ENCODE results near the gene RNASEH1.

Gene RNASEH1

DNA sequence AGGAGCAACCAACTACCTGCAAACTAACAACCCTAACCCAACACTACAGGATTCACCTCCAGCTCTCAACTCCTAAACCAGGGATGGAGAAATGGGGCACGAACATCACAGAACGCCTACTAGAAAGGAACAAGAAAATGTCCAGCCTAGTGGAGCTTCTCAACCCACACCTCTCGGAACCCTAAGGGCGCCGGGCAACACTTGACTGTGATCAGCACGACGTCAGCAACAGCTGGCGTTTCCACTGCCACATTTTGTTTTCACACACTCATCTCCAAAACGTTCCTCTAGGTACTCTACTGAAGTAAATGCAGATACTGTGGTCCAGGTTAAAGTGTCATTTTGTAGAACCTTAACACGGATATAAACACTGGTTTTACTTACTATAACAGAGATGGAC lies 4.2 kb downstream of the RNASEH1 start:
- no peak for DNase-seq (ENCODE audit: low spot score)

DNA sequence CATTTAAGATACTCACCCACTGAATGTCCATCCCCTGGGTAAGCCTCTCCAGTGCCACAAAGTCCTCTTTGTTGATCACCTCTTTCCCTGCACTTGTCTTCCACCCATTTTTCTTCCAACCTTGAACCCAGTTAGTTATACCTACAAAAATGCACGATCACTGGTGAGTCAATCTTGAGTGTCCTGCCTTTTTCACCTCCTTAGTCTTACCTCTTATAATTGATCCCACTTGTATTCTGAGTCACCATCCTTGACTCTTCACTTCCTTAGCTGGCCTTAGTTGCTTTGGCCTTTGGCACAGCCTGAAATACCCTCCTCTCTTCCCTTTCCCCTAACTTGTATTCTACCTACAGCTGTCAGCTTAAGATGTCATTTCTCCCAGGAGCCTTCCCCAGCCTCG lies 10.2 kb downstream of the RNASEH1 start:
- DNase-seq (ENCODE audit: low spot score): no peak

DNA sequence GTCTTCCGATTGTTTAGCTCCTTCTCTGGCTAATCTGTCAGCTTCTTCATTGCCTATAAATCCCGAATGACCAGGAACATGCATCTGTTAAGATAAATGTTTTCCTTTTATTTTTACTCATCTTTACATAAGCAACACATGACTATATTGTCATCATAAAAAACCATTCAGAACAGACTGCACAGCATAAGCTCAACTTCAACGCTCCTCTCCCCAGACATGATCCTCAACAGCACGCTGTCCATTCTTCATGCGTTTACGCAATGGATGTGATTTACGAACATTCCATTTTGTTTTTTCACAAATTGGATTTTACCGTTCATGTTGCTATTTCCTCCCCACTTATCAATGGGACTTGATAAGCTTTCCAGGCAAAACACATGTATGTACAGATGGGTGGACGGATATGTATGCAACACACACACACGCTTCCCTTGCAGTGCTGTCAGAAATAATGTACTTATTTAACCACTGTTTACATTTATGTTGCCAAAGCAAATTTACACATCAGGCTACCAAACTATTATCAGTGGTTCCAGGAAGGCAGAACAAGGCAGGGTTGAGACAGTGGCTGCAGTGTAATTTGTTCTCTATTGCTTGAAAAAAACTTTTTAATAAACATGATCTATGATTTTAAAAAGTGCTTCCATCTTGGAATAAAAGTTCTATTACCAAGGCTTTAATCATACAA lies 12.2 kb downstream of the RNASEH1 start:
- DNase-seq (ENCODE audit: low spot score): no peak

DNA sequence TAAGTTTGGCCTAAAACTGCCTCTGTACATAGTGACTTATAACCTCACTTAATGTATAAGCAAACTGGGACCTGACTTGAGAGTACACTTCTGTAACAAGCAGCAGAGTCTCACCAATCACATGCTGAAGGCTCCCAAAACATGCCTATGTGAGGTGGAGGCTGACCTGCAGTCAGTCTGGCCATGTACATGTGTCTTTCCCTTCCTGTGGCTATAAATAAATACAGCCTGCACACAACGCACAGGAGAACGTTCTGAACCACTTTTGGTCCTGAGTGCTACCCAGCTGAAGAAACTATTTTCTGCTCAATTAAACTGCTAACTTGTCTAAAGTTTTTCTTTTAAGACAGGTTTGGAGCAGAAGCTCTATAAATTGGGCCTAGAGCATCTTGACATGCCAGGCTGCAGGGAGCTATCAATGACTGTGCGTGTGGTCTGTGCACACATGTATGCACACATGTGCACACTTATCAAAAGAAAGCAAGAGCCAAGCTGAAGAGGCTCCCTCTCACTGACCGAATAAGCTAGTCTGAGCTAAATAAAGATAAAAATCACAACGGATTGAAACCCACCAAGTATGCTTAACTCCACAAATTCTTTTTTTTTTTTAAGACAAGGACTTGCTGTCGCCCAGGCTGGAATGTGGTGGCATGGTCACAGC lies 15.0 kb downstream of the RNASEH1 start:
- no peak for DNase-seq (ENCODE audit: low spot score)

DNA sequence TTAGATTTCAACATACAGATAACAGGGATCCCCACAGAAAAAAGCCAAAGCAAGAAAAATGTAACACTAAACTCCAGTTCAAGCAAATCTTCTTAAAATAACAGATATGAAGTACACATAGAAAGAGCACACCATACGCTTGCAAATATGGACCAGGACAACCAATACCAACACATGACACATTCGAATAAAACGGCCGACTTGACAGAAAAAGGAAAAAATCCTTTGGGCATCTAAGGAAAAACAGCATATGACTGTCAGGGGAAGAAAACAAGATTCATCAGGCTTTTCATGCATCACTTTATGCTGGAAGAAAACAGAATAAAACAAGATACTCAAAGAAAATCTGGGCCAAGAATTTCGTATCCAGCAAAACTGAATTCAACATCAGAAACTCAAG lies 16.0 kb downstream of the RNASEH1 start:
- DNase-seq (ENCODE audit: low spot score): no peak

DNA sequence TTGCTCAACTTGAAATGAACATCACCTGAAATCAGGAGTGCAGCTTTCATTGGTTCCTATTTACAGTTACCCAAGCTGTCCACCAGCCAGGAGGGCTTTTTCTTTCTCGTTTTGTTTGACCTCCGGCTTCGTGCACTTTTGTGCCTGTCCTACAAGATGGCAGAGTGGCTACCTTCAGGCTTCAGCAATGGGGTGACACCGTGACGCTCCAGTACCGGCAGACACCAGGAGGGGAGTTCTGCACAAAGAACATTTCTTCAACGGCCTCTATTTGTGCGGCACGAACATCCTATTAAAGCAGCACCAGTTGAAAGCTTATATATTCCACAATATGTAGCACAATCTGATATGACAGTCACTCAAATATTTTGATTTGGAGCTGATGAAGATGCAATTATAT lies 18.3 kb downstream of the RNASEH1 start:
- DNase-seq (ENCODE audit: low spot score): no peak

DNA sequence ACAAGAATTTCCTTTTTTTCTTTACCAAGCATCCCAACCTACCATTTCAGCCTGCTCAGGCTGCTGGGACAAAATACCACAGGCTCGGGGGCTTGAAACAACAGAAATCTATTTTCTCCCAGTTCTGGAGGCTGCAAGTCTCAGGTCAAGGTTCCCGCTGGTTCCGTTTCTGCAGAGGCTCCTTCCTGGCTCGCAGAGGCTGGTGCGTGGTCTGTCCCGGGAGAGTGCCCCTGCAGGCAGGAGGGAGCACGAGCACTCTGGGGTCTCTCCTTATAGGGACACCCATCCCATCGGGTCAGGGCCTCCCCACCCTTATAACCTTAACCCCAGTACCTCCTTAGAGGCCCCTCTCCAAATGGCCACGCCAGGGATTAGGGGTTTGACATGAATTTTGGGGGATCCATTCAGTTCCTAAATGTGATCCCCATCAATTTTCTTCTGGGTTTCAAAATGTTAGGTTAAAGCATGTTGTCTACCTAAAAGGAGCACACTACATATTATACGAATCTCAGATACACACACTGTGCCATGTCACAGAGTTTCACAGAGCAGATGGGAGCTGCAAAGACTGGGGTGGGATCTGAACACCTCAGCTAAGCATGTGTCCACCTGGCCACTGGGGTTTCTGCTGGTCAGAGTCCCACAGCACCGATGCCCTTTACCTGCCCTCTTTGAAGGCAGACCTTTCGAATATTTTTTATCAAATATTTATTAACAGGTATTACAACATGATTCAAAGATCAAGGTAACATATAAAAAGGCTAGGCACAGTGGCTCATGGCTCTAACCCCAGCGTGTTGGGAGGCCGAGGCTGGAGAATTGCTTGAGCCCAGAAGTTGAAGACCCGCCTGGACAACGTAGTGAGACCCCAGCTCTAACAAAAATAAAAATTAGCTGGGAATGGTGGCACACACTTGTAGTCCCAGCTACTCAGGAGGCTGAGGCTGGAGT lies 21.2 kb downstream of the RNASEH1 start:
- DNase-seq (ENCODE audit: low spot score): peak; percentile 78

DNA sequence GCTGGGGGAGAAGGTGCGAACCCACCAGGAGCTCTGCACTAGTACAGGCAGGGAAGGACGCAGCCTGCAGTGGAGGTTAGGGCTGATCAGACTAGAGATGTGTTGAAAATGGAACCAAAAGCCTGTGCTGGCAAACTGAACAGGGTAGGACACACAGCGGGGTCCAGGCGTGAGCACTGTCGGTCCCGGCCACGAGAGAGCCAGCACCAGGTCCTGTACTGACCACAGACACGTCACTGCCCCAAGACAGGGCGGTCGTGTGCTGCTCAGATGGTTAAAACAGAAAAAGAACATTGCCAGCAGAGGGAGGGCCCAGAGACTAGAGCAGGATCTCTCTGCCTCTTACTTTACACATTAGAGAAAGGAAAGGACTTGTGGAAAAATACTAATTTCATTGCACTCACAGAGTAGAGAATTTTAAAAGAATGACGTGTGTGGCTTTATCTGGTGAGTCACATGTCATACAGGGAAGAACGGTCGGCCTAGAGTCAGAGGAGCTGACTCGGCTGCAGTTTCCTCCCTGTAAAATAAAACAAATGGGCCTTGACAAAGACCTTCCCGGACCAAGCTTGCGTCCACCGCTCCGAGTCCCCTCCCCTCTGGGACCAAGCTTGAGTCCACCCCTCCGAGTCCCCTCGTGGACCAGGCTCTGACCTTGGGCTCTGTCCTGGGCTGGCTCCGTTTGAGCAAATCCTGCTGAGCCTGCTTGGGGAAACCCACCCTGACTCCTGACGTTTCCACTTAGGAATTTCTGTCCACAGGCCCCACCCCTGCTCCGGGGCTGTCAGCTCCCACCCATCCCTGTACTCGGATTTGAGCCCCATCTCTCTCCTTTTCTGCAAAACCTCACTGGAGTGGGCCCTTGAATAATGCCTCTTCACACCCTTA lies 22.1 kb downstream of the RNASEH1 start:
- no peak for DNase-seq (ENCODE audit: low spot score)

DNA sequence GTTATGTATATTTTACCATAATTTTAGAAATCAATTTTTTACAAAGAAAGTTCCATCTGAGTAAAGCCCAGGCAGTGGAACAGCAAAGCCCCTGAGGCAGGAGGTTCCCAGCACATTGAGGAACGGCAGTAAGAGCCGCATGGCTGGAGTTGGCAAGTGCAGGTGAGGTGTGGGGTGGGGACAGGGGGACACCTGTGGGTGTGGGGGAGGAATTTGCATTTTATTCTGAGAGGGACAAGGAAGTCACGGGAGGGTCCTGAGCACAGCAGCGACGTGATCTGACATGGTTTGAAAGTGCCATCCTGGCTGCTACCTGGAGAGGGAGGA lies 22.7 kb downstream of the RNASEH1 start:
- no peak for DNase-seq (ENCODE audit: low spot score)

DNA sequence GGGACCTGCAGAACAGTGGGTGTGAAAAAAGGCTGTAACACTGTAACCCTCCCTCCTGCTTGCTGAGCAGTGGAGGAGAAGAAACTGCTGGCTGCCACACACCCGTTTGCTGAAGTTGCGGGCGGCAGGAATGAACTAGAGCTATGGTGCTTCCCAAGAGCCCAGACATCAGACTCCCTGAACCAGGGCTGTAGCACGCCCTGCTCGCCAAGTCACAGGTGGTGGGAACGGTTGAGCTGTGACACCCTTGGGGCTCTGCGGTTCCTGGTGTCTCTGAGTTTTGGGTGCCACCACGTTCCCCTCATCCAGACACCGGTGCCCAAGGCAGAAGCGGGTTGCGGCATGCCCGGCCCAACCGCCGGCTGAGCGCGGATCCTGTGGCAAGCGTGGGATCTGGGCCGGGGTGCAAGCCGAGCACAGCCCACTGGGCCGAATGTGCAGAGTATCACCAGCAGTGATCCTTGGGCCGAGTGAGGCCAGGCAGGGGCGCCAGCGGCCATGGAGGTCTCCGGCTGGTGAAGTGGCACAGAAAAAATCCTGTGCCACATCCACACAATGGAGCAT lies 23.8 kb downstream of the RNASEH1 start:
- no peak for DNase-seq (ENCODE audit: low spot score)

DNA sequence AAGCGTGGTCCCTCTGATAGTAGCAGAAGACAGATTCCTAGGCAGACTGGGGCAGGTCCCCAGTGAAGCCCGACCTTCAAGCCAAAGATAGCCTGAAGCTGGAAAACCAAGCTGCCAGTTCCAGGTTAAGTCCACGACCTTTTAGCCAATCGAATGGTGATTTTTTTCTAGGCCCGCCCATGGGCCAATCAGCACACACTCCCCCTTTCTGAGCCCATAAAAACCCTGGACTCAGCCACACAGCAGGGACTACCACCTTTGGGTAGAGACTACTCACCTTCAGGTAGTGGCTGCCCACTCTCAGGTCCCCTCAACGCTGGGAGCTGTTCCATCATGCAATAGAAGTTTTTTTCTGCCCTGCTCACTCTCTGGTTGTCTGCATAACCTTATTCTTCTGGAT lies 24.3 kb downstream of the RNASEH1 start:
- no peak for DNase-seq (ENCODE audit: low spot score)

DNA sequence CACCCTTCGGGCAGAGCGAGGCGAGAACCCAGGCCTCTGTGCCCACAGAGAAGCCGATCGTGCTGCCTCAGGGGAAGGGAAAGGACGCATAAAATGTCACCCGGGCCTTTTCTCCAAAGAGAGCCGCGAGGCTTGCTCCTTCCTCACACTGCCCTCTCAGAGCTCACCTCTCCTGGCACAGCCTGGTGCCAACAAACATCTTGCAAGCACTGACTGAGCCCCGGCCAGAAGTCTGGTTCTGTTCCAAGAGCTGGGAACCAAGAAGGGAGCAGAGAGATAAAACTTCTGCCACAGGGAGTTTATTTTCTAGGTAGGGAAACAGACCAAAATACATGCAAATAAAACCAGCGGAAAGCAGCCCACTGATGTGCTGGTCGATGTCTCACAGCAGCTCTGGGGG lies 25.2 kb downstream of the RNASEH1 start:
- DNase-seq (ENCODE audit: low spot score): no peak

DNA sequence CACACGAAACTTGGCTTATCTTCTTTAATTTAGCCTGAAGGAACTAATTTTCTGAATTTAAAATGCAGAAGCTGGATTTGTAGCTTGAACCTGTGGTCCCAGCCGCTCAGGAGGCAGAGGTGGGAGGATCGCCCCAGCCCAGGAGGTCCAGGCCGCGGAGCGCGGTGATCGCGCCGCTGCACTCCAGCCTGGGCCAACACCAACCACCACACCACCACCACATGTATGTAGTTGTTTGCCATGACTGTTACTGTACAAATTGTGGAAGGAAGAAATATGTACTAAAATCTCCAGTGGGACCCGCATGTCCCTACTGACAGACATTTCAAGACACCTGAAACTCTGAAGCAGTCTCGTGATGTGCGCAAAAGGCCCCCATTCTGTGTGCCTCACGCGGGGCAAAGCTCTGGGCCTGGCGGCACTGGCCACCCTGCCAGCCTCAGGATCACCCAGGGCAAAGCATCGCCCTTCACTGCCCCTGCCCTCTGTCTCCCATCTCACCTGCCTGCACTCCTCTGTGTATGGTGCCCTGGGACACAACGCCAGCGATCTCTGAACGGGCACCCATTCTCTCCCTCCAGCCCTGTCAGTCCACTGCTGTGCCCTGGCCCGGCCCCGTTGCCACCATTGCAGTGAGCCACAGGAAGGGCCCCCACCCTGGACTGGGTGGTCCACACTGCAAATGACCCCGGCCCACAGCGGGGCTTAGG lies 28.7 kb downstream of the RNASEH1 start:
- no peak for DNase-seq (ENCODE audit: low spot score)

DNA sequence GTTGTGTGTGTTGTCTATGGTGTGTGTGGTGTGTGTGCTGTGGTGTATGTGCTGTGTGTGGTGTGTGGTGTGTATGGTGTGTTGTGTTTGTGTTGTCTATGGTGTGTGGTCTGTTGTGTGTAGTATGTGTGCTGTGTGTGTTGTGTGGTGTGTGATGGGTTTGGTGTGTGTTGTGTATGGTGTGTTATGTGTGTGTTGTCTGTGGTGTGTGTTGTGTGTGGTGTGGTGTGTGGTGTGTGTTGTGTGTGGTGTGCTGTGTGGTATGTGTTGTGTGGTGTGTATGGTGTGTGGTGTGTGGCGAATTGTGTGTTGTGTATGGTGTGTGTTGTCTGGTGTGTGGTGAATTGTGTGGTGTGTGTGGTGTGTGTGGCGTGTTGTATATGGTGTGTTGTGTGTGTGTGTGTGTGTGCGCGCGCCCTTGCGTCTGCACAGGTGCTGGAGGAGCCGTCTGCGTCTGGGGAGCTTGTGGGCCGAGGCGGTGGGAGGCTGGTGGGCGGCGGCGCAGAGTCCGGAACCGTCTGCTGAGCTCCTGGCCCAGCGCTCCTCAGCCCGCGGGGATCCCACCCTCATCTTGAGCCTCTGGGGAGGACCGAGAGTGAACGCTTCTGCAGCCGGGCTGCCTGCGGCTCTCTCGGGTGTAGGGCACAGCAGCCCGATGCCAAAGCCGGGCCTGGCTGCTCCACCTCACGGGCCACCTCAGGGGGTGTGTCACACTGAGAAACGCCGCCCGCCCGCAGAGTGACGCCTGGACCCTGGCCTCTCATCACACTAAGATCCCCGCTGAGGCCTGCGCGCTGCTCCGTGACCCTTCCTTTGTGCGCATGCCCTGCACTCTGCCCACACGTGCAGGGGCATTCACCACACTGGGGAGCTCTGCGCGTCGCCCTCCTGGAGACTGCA lies 30.0 kb downstream of the RNASEH1 start:
- no peak for DNase-seq (ENCODE audit: low spot score)

DNA sequence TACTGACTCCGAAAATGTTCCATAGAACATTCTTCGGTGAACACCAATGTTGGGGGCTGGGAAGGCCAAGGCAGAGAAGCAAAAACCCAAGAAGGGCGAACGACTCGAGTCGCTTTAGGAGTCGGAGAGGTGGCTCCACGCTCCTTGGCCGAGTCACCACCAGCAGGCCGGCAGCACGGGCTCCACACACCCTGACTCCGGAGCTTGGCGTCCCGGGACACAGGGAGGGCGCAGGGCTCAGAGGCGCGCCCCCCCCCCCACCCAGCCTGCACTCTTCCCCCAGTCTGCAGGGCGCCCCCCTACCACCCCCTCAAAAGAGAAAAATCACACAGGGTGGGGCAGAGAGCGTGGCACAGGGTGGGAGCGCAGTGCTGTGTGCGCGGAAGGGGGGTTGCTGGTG lies 31.3 kb downstream of the RNASEH1 start:
- no peak for DNase-seq (ENCODE audit: low spot score)

DNA sequence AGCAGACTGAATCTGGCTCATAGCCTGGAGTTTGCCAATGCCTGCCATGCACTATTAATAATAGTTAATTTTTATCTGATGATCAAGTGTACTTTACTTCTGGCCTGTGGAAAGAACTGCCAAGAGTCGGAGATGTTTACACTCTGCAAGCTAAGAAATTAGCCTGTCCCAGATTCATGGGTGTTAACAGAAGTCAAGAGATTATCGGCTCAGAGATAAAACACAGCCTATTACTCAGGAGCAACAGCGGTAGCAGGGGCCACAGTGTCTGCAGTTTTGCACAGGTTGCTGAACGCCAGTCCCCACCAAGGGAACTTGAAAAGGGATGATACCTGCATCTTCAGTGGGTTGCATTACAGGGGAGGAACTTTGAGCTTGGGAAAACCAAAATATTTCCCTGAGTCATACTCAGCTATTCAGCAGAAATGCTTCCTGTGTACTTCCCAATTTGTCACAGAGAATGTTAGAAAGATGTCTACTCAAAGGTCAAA lies 34.5 kb downstream of the RNASEH1 start:
- DNase-seq (ENCODE audit: low spot score): no peak

DNA sequence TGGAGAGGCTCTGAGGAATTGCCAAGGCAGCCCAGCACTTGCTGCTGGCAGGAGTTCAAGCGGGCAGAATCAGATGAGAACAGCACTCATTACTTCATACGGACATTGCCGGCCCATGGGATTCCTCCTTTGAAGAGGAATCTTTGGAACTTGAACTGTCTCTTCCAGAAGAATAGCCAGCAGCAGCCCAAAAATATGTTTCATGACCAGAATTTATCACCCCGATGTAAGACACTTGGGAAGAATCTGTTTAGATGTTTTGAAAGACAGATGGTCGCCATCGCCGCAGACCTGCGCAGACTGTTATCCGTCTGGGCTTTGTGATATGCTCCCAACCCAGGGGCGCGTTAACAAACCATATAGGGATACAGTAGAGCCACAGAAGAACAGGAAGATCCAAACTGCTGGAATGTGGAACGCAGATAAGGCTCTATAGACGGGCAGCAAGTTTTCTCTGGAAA lies 35.1 kb downstream of the RNASEH1 start:
- no peak for DNase-seq (ENCODE audit: low spot score)

DNA sequence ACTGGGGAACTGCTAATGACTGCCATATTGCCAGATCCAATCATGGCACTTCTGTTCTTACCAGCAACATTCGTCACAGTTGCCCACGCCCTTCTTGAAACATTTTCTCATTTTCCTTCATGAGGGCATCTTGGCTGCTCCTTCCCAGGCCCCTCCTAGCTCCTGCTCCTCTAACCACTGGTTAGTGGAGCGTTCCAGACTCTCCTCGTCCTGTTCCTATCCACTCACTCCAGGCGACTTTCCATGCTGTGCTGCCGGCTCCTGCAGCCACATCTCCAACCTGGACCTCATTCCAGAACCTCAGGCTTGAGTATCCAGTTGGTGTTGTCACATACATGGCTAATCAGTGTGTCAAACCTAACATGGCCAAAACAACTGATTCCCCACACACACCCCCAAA lies 37.5 kb downstream of the RNASEH1 start:
- no peak for DNase-seq (ENCODE audit: low spot score)
